Neural cell (in vitro differentiated cells): ENCODE data around the gene LILRB5. TPM values are rescaled to one million over a fixed set of nuclear protein-coding genes. Genes with fewer than 3 reads are reported as not detected.

Experiments
- H2AFZ ChIP-seq: fragments of 200-600, 300-800 bp; sonication (generic), shearing (Covaris generic); 2 replicates; pipeline ENCODE4 v1.6.0; 2014; ENCODE audit warnings: low read depth, mild to moderate bottlenecking, antibody characterized with exemption, low read length, moderate library complexity
- H3F3A ChIP-seq: fragments of 200-600 bp; shearing (Covaris generic); 2 replicates; pipeline ENCODE4 v1.6.1; 2016; ENCODE audit warnings: mild to moderate bottlenecking, moderate library complexity, mixed read lengths, antibody characterized with exemption, low read length; ENCODE audit not compliant: insufficient read depth, poor library complexity, severe bottlenecking
- H3K27ac ChIP-seq: fragments of 200-600, 300-800 bp; sonication (generic), shearing (Covaris generic); 2 replicates; pipeline ENCODE4 v1.5.1; 2014; ENCODE audit warnings: mild to moderate bottlenecking, low read length, moderate library complexity
- H3K27me3 ChIP-seq: fragments of 300-800, 200-600 bp; sonication (generic), shearing (Covaris generic); 2 replicates; pipeline ENCODE4 v1.6.0; 2014; ENCODE audit warnings: mild to moderate bottlenecking, low read depth, low read length, moderate library complexity; ENCODE audit not compliant: insufficient read depth
- H3K36me3 ChIP-seq: fragments of 300-800, 200-600 bp; sonication (generic), shearing (Covaris generic); 2 replicates; pipeline ENCODE4 v1.5.1; 2014; ENCODE audit warnings: mild to moderate bottlenecking, antibody characterized with exemption, low read length, moderate library complexity; ENCODE audit not compliant: insufficient read depth
- H3K4me2 ChIP-seq: fragments of 300-800, 200-600 bp; sonication (generic), shearing (Covaris generic); 2 replicates; pipeline ENCODE4 v1.6.0; 2014; ENCODE audit warnings: mild to moderate bottlenecking, low read length
- H3K4me3 ChIP-seq: fragments of 300-800, 200-600 bp; sonication (generic), shearing (Covaris generic); 2 replicates; pipeline ENCODE4 v1.5.1; 2014; ENCODE audit warnings: mild to moderate bottlenecking, low read length, moderate library complexity
- H3K79me2 ChIP-seq: fragments of 200-600 bp; shearing (Covaris generic); replicated peaks from 2 replicates; pipeline ENCODE4 v1.6.0; 2014; ENCODE audit warnings: mild to moderate bottlenecking, low read length, moderate library complexity; ENCODE audit not compliant: insufficient read depth
- H3K9ac ChIP-seq: fragments of 300-800, 200-600 bp; sonication (generic), shearing (Covaris generic); 2 replicates; pipeline ENCODE4 v1.6.1; 2016; ENCODE audit warnings: mild to moderate bottlenecking, low read length, mixed read lengths
- H3K9me2 ChIP-seq: fragments of 200-600 bp; shearing (Covaris generic); 2 replicates; pipeline ENCODE4 v1.6.1; 2016; ENCODE audit warnings: mild to moderate bottlenecking, low read length, mixed read lengths; ENCODE audit not compliant: insufficient read depth
- H3K9me3 ChIP-seq: fragments of 200-600, 300-800 bp; sonication (generic), shearing (Covaris generic); 2 replicates; pipeline ENCODE4 v1.6.1; 2016; ENCODE audit warnings: mild to moderate bottlenecking, mixed run types, low read length, moderate library complexity, mixed read lengths
- H4K20me1 ChIP-seq: fragments of 200-600 bp; shearing (Covaris generic); 2 replicates; pipeline ENCODE4 v1.6.1; 2016; ENCODE audit warnings: mild to moderate bottlenecking, mixed run types; ENCODE audit not compliant: insufficient read depth
- CTCF ChIP-seq: fragments of 450-650 bp; IDR thresholded peaks from 2 replicates; pipeline ENCODE4 v1.5.1; 2014; ENCODE audit warnings: antibody characterized with exemption, mild to moderate bottlenecking, moderate library complexity; ENCODE audit not compliant: poor library complexity, severe bottlenecking
- EP300 ChIP-seq: fragments of 450-650 bp; conservative IDR thresholded peaks from 2 replicates; pipeline ENCODE4 v1.6.1; 2014; ENCODE audit warnings: antibody characterized with exemption, mild to moderate bottlenecking, moderate library complexity; ENCODE audit not compliant: poor library complexity, severe bottlenecking
- EZH2 ChIP-seq: fragments of 200-600, 300-800 bp; shearing (Covaris generic), sonication (generic); IDR thresholded peaks from 2 replicates; pipeline ENCODE4 v1.6.1; 2014; ENCODE audit warnings: antibody characterized with exemption, low read length, borderline replicate concordance, mild to moderate bottlenecking; ENCODE audit not compliant: insufficient read depth, poor library complexity, severe bottlenecking
- MXI1 ChIP-seq: fragments of 450-650 bp; conservative IDR thresholded peaks from 2 replicates; pipeline ENCODE4 v1.6.1; 2014; ENCODE audit warnings: antibody characterized with exemption, mild to moderate bottlenecking; ENCODE audit not compliant: poor library complexity, severe bottlenecking
- POLR2AphosphoS5 ChIP-seq: IDR thresholded peaks from 2 replicates; pipeline ENCODE4 v1.6.1; 2012
- RAD21 ChIP-seq: fragments of 450-650 bp; conservative IDR thresholded peaks from 2 replicates; pipeline ENCODE4 v1.6.1; 2014; ENCODE audit warnings: antibody characterized with exemption, mild to moderate bottlenecking, moderate library complexity
- REST ChIP-seq: IDR thresholded peaks from 2 replicates; pipeline ENCODE4 v1.6.1; 2012; ENCODE audit warnings: borderline replicate concordance
- SMC3 ChIP-seq: fragments of 450-650 bp; conservative IDR thresholded peaks from 2 replicates; pipeline ENCODE4 v1.6.1; 2014; ENCODE audit warnings: antibody characterized with exemption, mild to moderate bottlenecking, moderate library complexity; ENCODE audit not compliant: poor library complexity
- TAF1 ChIP-seq: IDR thresholded peaks from 2 replicates; pipeline ENCODE4 v1.6.1; 2012; ENCODE audit warnings: low read depth
- polyA plus RNA-seq: library from polyadenylated mRNA; depleted of rRNA; stranded (reverse); fragments of >200 nt; gene quantifications from 2 replicates; pipeline ENCODE4 v1.2.3, GENCODE V29; 2014

The LILRB5 gene
- polyA plus RNA-seq, 1 donor from 2014 or later = not detected

- TF ChIP-seq RAD21 (no peak), MXI1 (no peak)
- H4K20me1 ChIP-seq = no peaks in the 10 kb centered on the region
- no peaks in the 10 kb centered on the region for H3F3A ChIP-seq
- H3K79me2 ChIP-seq = no peaks in the 10 kb centered on the region
- H3K36me3 ChIP-seq = no peaks in the 10 kb centered on the region
- H3K4me3 ChIP-seq = no peak overlapping the region
- no peak overlapping the region for H3K9ac ChIP-seq
- no peaks in the 10 kb centered on the region for H3K27me3 ChIP-seq
- no peak overlapping the region for H2AFZ ChIP-seq
- H3K27ac ChIP-seq = no peak overlapping the region
- no peaks in the 10 kb centered on the region for H3K9me2 ChIP-seq
- H3K4me2 ChIP-seq = no peak overlapping the region
- H3K9me3 ChIP-seq = no peaks in the 10 kb centered on the region
These were observed 590 bp downstream of the LILRB5 start for GRCh38 chr19:54256250-54257115.

- H3K9me2 ChIP-seq = no peaks in the 10 kb centered on the region
- no peaks in the 10 kb centered on the region for H3F3A ChIP-seq
- H3K27ac ChIP-seq = no peak overlapping the region
- H3K9me3 ChIP-seq = no peaks in the 10 kb centered on the region
- no peak overlapping the region for H3K4me3 ChIP-seq
- H3K36me3 ChIP-seq = no peaks in the 10 kb centered on the region
- no peaks in the 10 kb centered on the region for H3K79me2 ChIP-seq
- no peaks in the 10 kb centered on the region for H3K27me3 ChIP-seq
- no peak overlapping the region for H2AFZ ChIP-seq
- H3K4me2 ChIP-seq = no peak overlapping the region
- no peaks in the 10 kb centered on the region for H4K20me1 ChIP-seq
- TF ChIP-seq CTCF = no peak
- TF ChIP-seq REST = no peak
- TF ChIP-seq MXI1 = no peak
- no peak for TF ChIP-seq POLR2AphosphoS5
- TF ChIP-seq RAD21 = no peak
- TF ChIP-seq SMC3 = no peak
- no peak for TF ChIP-seq TAF1
- TF ChIP-seq EP300 = no peak
- TF ChIP-seq EZH2 = no peak
- H3K9ac ChIP-seq = no peak overlapping the region
These were observed 1.8 kb downstream of the LILRB5 start for GRCh38 chr19:54255105-54255775.
